GM23338 (cell line): ENCODE data around the gene PRR29. TPM values are rescaled to one million over a fixed set of nuclear protein-coding genes. Genes with fewer than 3 reads are reported as not detected.

Experiments used
- ATAC-seq: fragments of 200-7000 bp; cut with Tn5 transposase; 3 replicates; pipeline ENCODE4 v1.9.1; 2020
- DNase-seq: peaks from one replicate; pipeline ENCODE4 v3.0.0-alpha.2; 2015; ENCODE audit warnings: low spot score
- H2AFZ ChIP-seq: fragments of 200-600 bp; sonication (generic); 2 replicates; pipeline ENCODE4 v1.8.0; 2016; ENCODE audit warnings: antibody characterized with exemption, mild to moderate bottlenecking, moderate library complexity
- H3F3A ChIP-seq: fragments of 200-600 bp; sonication (generic); replicated peaks from 2 replicates; pipeline ENCODE4 v1.8.0; 2017; ENCODE audit warnings: antibody characterized with exemption, mixed run types, low read depth
- H3K27ac ChIP-seq: fragments of 200-600 bp; sonication (generic); 2 replicates; pipeline ENCODE4 v1.6.1; 2016; ENCODE audit warnings: low read depth
- H3K27me3 ChIP-seq: fragments of 200-600 bp; sonication (generic); 2 replicates; pipeline ENCODE4 v1.8.0; 2016; ENCODE audit warnings: mild to moderate bottlenecking, mixed run types, moderate library complexity; ENCODE audit not compliant: insufficient read depth
- H3K36me3 ChIP-seq: fragments of 200-600 bp; sonication (generic); 2 replicates; pipeline ENCODE4 v1.8.0; 2016; ENCODE audit warnings: mild to moderate bottlenecking; ENCODE audit not compliant: insufficient read depth
- H3K4me1 ChIP-seq: fragments of 200-600 bp; sonication (generic); 2 replicates; pipeline ENCODE4 v1.8.0; 2016; ENCODE audit warnings: mild to moderate bottlenecking, moderate library complexity; ENCODE audit not compliant: insufficient read depth
- H3K4me2 ChIP-seq: fragments of 200-600 bp; sonication (generic); 2 replicates; pipeline ENCODE4 v1.7.1; 2017; ENCODE audit warnings: mixed run types
- H3K4me3 ChIP-seq: fragments of 200-600 bp; sonication (generic); 2 replicates; pipeline ENCODE4 v1.6.1; 2016; ENCODE audit warnings: mixed run types
- H3K79me2 ChIP-seq: fragments of 200-600 bp; sonication (generic); replicated peaks from 2 replicates; pipeline ENCODE4 v1.8.0; 2017; ENCODE audit warnings: mild to moderate bottlenecking; ENCODE audit not compliant: insufficient read depth
- H3K9me2 ChIP-seq: fragments of 200-600 bp; sonication (generic); 2 replicates; pipeline ENCODE4 v1.8.0; 2017; ENCODE audit not compliant: insufficient read depth
- H4K20me1 ChIP-seq: fragments of 200-600 bp; sonication (generic); replicated peaks from 2 replicates; pipeline ENCODE4 v1.8.0; 2017; ENCODE audit warnings: mild to moderate bottlenecking; ENCODE audit not compliant: insufficient read depth
- H3K27ac Mint-ChIP-seq: 2 replicates; pipeline ENCODE4 v1.8.0; 2020; ENCODE audit warnings: inconsistent platforms, mild to moderate bottlenecking, moderate library complexity, mixed read lengths
- H3K27me3 Mint-ChIP-seq: 3 replicates; pipeline ENCODE4 v1.8.0; 2022; ENCODE audit warnings: low read depth, mild to moderate bottlenecking, moderate library complexity, mixed read lengths, inconsistent platforms; ENCODE audit not compliant: insufficient read depth, poor library complexity
- H3K36me3 Mint-ChIP-seq: 3 replicates; pipeline ENCODE4 v1.8.0; 2021; ENCODE audit warnings: low read depth, mild to moderate bottlenecking, inconsistent platforms, moderate library complexity, mixed read lengths
- H3K4me1 Mint-ChIP-seq: 3 replicates; pipeline ENCODE4 v1.8.0; 2020; ENCODE audit warnings: mild to moderate bottlenecking, inconsistent platforms, mixed read lengths
- H3K4me3 Mint-ChIP-seq: 3 replicates; pipeline ENCODE4 v1.8.0; 2021; ENCODE audit warnings: moderate library complexity, mild to moderate bottlenecking, inconsistent platforms, mixed read lengths
- H3K9me3 Mint-ChIP-seq: 3 replicates; pipeline ENCODE4 v1.8.0; 2020; ENCODE audit warnings: moderate library complexity, mild to moderate bottlenecking, inconsistent platforms, mixed read lengths
- CREB1 ChIP-seq: fragments of 250-450 bp; sonication (Bioruptor Pico); IDR thresholded peaks from 2 replicates; pipeline ENCODE4 v1.5.0; 2020; ENCODE audit warnings: low read depth, mild to moderate bottlenecking, moderate library complexity
- EZH2 ChIP-seq: fragments of 200-600 bp; sonication (generic); IDR thresholded peaks from one replicate; pipeline ENCODE4 v1.8.0; 2017; ENCODE audit warnings: antibody characterized with exemption, mild to moderate bottlenecking, low read depth; ENCODE audit not compliant: unreplicated experiment
- EZH2phosphoT487 ChIP-seq: fragments of 200-600 bp; sonication (generic); IDR thresholded peaks from one replicate; pipeline ENCODE4 v1.8.1; 2018; ENCODE audit warnings: antibody characterized with exemption; ENCODE audit not compliant: unreplicated experiment
- JUNB ChIP-seq: IDR thresholded peaks from one replicate; pipeline ENCODE4 v1.6.1; 2016; ENCODE audit warnings: antibody characterized with exemption; ENCODE audit not compliant: unreplicated experiment
- NANOG ChIP-seq: IDR thresholded peaks from 2 replicates; pipeline ENCODE4 v1.6.1; 2016; ENCODE audit warnings: antibody characterized with exemption, borderline replicate concordance
- REST ChIP-seq: IDR thresholded peaks from one replicate; pipeline ENCODE4 v1.6.1; 2018; ENCODE audit warnings: antibody characterized with exemption; ENCODE audit not compliant: unreplicated experiment
- STAT1 ChIP-seq: IDR thresholded peaks from one replicate; pipeline ENCODE4 v1.6.1; 2016; ENCODE audit warnings: antibody characterized with exemption; ENCODE audit not compliant: unreplicated experiment
- ZNF114 ChIP-seq: fragments of 250-450 bp; sonication (Bioruptor Pico); IDR thresholded peaks from 2 replicates; pipeline ENCODE4 v1.5.0; 2020; ENCODE audit warnings: mild to moderate bottlenecking, moderate library complexity
- ZNF331 ChIP-seq: fragments of 250-450 bp; sonication (Bioruptor Pico); IDR thresholded peaks from 2 replicates; pipeline ENCODE4 v1.5.0; 2020; ENCODE audit warnings: low read depth, mild to moderate bottlenecking, moderate library complexity
- polyA plus RNA-seq: library from polyadenylated mRNA; unstranded; fragments of >200 nt; fragmentation: Nextera tagmentation; extraction: Ambion mirVana; gene quantifications from 2 replicates; pipeline ENCODE4 v1.2.1, GENCODE V29; 2016
- total RNA-seq: library from RNA; depleted of rRNA; stranded (reverse); fragments of >200 nt; shearing (Covaris generic); gene quantifications from 2 replicates; pipeline ENCODE4 v1.2.3, GENCODE V29; 2014
- TF ChIP-seq, protein P1 (sequence below): fragments of 250-450 bp; sonication (Bioruptor Pico); IDR thresholded peaks from 2 replicates; pipeline ENCODE4 v1.5.0; 2020; ENCODE audit warnings: mild to moderate bottlenecking, moderate library complexity
- TF ChIP-seq, protein P2 (sequence below): IDR thresholded peaks from 2 replicates; pipeline ENCODE4 v1.6.1; 2016; ENCODE audit warnings: antibody characterized with exemption
- TF ChIP-seq, protein P3 (sequence below), 2 experiments: fragments of 200-600 bp in 1 of 2; sonication (generic) in 1 of 2; conservative IDR thresholded peaks; 2 replicates each; pipeline versions ENCODE4 v1.5.1 to v1.6.1; 2016 to 2017; ENCODE audit warnings: antibody characterized with exemption in 2 of 2, low read depth in 2 of 2, mild to moderate bottlenecking in 2 of 2, moderate library complexity in 1 of 2

Gene PRR29
- total and polyA plus RNA-seq, 2 experiments from 2014 or later, result 0.24 to 1.3 TPM

DNA sequence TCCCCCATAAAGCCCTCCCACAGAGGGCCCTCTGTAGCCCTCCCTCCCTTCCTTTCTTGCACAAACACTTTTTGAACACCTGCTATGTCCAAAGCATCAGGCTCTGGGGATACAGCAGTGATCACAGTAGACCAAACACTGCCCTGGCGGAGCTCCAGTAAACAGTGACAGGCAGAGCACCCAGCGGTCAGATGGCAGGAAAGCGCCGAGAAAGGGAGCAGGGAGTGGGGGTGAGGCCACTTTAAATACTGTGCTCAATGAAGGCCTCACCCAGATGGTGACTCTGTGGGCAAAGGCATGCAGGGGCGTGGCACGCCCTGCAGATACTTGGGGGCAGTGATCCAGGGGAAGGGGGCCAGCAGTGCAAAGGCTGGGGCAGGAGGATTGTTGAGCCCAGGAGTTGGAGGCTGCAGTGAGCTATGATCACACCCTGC lies 7.6 kb downstream of the PRR29 start (continued):
- TF ChIP-seq, protein P1, sequence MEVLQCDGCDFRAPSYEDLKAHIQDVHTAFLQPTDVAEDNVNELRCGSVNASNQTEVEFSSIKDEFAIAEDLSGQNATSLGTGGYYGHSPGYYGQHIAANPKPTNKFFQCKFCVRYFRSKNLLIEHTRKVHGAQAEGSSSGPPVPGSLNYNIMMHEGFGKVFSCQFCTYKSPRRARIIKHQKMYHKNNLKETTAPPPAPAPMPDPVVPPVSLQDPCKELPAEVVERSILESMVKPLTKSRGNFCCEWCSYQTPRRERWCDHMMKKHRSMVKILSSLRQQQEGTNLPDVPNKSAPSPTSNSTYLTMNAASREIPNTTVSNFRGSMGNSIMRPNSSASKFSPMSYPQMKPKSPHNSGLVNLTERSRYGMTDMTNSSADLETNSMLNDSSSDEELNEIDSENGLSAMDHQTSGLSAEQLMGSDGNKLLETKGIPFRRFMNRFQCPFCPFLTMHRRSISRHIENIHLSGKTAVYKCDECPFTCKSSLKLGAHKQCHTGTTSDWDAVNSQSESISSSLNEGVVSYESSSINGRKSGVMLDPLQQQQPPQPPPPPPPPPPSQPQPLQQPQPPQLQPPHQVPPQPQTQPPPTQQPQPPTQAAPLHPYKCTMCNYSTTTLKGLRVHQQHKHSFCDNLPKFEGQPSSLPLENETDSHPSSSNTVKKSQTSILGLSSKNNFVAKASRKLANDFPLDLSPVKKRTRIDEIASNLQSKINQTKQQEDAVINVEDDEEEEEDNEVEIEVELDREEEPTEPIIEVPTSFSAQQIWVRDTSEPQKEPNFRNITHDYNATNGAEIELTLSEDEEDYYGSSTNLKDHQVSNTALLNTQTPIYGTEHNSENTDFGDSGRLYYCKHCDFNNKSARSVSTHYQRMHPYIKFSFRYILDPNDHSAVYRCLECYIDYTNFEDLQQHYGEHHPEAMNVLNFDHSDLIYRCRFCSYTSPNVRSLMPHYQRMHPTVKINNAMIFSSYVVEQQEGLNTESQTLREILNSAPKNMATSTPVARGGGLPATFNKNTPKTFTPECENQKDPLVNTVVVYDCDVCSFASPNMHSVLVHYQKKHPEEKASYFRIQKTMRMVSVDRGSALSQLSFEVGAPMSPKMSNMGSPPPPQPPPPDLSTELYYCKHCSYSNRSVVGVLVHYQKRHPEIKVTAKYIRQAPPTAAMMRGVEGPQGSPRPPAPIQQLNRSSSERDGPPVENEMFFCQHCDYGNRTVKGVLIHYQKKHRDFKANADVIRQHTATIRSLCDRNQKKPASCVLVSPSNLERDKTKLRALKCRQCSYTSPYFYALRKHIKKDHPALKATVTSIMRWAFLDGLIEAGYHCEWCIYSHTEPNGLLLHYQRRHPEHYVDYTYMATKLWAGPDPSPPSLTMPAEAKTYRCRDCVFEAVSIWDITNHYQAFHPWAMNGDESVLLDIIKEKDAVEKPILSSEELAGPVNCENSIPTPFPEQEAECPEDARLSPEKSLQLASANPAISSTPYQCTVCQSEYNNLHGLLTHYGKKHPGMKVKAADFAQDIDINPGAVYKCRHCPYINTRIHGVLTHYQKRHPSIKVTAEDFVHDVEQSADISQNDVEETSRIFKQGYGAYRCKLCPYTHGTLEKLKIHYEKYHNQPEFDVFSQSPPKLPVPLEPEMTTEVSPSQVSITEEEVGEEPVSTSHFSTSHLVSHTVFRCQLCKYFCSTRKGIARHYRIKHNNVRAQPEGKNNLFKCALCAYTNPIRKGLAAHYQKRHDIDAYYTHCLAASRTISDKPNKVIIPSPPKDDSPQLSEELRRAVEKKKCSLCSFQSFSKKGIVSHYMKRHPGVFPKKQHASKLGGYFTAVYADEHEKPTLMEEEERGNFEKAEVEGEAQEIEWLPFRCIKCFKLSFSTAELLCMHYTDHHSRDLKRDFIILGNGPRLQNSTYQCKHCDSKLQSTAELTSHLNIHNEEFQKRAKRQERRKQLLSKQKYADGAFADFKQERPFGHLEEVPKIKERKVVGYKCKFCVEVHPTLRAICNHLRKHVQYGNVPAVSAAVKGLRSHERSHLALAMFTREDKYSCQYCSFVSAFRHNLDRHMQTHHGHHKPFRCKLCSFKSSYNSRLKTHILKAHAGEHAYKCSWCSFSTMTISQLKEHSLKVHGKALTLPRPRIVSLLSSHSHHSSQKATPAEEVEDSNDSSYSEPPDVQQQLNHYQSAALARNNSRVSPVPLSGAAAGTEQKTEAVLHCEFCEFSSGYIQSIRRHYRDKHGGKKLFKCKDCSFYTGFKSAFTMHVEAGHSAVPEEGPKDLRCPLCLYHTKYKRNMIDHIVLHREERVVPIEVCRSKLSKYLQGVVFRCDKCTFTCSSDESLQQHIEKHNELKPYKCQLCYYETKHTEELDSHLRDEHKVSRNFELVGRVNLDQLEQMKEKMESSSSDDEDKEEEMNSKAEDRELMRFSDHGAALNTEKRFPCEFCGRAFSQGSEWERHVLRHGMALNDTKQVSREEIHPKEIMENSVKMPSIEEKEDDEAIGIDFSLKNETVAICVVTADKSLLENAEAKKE (CRISPR knock-in tag), result no peak
- TF ChIP-seq EZH2, result no peak
- TF ChIP-seq CREB1, result no peak
- TF ChIP-seq ZNF331 (CRISPR knock-in tag), result no peak
- TF ChIP-seq, protein P2, sequence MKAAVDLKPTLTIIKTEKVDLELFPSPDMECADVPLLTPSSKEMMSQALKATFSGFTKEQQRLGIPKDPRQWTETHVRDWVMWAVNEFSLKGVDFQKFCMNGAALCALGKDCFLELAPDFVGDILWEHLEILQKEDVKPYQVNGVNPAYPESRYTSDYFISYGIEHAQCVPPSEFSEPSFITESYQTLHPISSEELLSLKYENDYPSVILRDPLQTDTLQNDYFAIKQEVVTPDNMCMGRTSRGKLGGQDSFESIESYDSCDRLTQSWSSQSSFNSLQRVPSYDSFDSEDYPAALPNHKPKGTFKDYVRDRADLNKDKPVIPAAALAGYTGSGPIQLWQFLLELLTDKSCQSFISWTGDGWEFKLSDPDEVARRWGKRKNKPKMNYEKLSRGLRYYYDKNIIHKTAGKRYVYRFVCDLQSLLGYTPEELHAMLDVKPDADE, result no peak
- no peak for TF ChIP-seq NANOG
- TF ChIP-seq JUNB, result no peak

- Histone ChIP-seq H3F3A (no peaks in the 10 kb centered on the region), H4K20me1 (no peaks in the 10 kb centered on the region), H3K27ac (no peak overlapping the region), H3K4me1 (no peaks in the 10 kb centered on the region), H3K36me3 (no peaks in the 10 kb centered on the region), H3K4me3 (no peak overlapping the region), H3K27me3 (no peaks in the 10 kb centered on the region), H2AFZ (no peak overlapping the region), H3K79me2 (no peaks in the 10 kb centered on the region), H3K4me2 (no peak overlapping the region), H3K9me2 (no peaks in the 10 kb centered on the region)
- no peak for DNase-seq
- ATAC-seq, result no peak
- H3K27ac Mint-ChIP-seq, result no peak overlapping the region
- no peak overlapping the region for H3K4me3 Mint-ChIP-seq
- H3K36me3 Mint-ChIP-seq, result no peaks in the 10 kb centered on the region
- no peaks in the 10 kb centered on the region for H3K9me3 Mint-ChIP-seq
- peaks cover 16% of the 10 kb centered on the region for H3K4me1 Mint-ChIP-seq
- H3K27me3 Mint-ChIP-seq, result peaks cover 5% of the 10 kb centered on the region
- TF ChIP-seq EZH2phosphoT487 (no peak), ZNF114 (CRISPR knock-in tag) (no peak), REST (no peak), STAT1 (no peak)
- TF ChIP-seq, protein P3, sequence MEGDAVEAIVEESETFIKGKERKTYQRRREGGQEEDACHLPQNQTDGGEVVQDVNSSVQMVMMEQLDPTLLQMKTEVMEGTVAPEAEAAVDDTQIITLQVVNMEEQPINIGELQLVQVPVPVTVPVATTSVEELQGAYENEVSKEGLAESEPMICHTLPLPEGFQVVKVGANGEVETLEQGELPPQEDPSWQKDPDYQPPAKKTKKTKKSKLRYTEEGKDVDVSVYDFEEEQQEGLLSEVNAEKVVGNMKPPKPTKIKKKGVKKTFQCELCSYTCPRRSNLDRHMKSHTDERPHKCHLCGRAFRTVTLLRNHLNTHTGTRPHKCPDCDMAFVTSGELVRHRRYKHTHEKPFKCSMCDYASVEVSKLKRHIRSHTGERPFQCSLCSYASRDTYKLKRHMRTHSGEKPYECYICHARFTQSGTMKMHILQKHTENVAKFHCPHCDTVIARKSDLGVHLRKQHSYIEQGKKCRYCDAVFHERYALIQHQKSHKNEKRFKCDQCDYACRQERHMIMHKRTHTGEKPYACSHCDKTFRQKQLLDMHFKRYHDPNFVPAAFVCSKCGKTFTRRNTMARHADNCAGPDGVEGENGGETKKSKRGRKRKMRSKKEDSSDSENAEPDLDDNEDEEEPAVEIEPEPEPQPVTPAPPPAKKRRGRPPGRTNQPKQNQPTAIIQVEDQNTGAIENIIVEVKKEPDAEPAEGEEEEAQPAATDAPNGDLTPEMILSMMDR (conservative IDR thresholded peaks at IDR 0.05; ENCODE audit: low read depth in 2 of 2), result no peak
Measured at GRCh38 chr17:64006361-64007088, 8.4 kb downstream of the PRR29 start.
